ENCODE results near the gene OR10G7.

DNA sequence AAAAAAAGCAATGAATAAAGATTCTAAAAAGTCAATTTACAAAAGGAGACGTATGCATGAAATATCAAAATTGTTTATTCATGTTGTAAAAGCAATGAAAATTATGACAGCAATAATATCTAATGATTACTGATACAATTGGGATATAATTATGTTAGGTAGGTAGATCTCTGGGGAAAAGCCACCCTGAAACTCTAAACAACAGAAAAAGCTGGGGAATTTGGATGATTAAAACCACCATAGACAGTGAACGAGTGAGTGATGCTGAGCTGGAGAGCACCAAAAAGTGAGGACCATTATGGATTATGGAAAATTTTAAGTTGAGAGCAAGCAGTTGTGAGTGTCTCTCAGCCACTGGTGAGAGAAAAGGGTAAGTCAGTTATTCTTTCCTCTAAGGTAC, 14.6 kb downstream of the OR10G7 start, which contains the start of gene OR10G8:
- no peak for TF ChIP-seq POLR2AphosphoS5 (IDR thresholded peaks at IDR 0.05)
- TF ChIP-seq, protein P1, sequence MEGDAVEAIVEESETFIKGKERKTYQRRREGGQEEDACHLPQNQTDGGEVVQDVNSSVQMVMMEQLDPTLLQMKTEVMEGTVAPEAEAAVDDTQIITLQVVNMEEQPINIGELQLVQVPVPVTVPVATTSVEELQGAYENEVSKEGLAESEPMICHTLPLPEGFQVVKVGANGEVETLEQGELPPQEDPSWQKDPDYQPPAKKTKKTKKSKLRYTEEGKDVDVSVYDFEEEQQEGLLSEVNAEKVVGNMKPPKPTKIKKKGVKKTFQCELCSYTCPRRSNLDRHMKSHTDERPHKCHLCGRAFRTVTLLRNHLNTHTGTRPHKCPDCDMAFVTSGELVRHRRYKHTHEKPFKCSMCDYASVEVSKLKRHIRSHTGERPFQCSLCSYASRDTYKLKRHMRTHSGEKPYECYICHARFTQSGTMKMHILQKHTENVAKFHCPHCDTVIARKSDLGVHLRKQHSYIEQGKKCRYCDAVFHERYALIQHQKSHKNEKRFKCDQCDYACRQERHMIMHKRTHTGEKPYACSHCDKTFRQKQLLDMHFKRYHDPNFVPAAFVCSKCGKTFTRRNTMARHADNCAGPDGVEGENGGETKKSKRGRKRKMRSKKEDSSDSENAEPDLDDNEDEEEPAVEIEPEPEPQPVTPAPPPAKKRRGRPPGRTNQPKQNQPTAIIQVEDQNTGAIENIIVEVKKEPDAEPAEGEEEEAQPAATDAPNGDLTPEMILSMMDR (IDR thresholded peaks at IDR 0.05): no peak
